Measurements from ENCODE around the gene MAPK10.

Gene MAPK10

GRCh38 chr4:86381431-86381830 is 21.6 kb upstream of the MAPK10 start:
- Histone ChIP-seq H4K20me1 (ENCODE audit: control insufficient read depth, insufficient read depth, low read depth, low read length) (no peaks in the 10 kb centered on the region), H3K27me3 (ENCODE audit: control insufficient read depth, low read length) (no peaks in the 10 kb centered on the region), H3K27ac (ENCODE audit: low read depth, low read length) (no peak overlapping the region), H3K4me1 (ENCODE audit: control insufficient read depth, low read length) (no peaks in the 10 kb centered on the region), H3K4me2 (ENCODE audit: low read length) (no peak overlapping the region), H3K9me2 (replicated peaks; ENCODE audit: control insufficient read depth, low read length) (no peaks in the 10 kb centered on the region), H3K79me2 (ENCODE audit: control insufficient read depth, low read length) (no peaks in the 10 kb centered on the region), H3K36me3 (ENCODE audit: control insufficient read depth, low read length) (no peaks in the 10 kb centered on the region), H3K9me3 (ENCODE audit: control insufficient read depth, insufficient read depth, low read length) (no peaks in the 10 kb centered on the region), H3F3A (ENCODE audit: control insufficient read depth, insufficient read depth) (no peaks in the 10 kb centered on the region), H3K4me3 (ENCODE audit: low read length) (no peak overlapping the region)
- TF ChIP-seq EZH2phosphoT487 (IDR thresholded peaks at IDR 0.05; ENCODE audit: borderline replicate concordance, low read length), result no peak
- no peak for TF ChIP-seq CTCF (IDR thresholded peaks at IDR 0.05; ENCODE audit: low read depth, low read length, poor library complexity, severe bottlenecking)

GRCh38 chr4:86380181-86380724 is 20.4 kb upstream of the MAPK10 start:
- Histone ChIP-seq H4K20me1 (ENCODE audit: control insufficient read depth, insufficient read depth, low read depth, low read length) (no peaks in the 10 kb centered on the region), H3K27me3 (ENCODE audit: control insufficient read depth, low read length) (no peaks in the 10 kb centered on the region), H3K27ac (ENCODE audit: low read depth, low read length) (no peak overlapping the region), H3K9me3 (ENCODE audit: control insufficient read depth, insufficient read depth, low read length) (no peaks in the 10 kb centered on the region), H3K36me3 (ENCODE audit: control insufficient read depth, low read length) (no peaks in the 10 kb centered on the region), H3K79me2 (ENCODE audit: control insufficient read depth, low read length) (no peaks in the 10 kb centered on the region), H3K4me1 (ENCODE audit: control insufficient read depth, low read length) (no peaks in the 10 kb centered on the region), H3F3A (ENCODE audit: control insufficient read depth, insufficient read depth) (no peaks in the 10 kb centered on the region), H3K9me2 (replicated peaks; ENCODE audit: control insufficient read depth, low read length) (no peaks in the 10 kb centered on the region), H3K4me3 (ENCODE audit: low read length) (no peak overlapping the region), H3K4me2 (ENCODE audit: low read length) (no peak overlapping the region)
- TF ChIP-seq EZH2phosphoT487 (IDR thresholded peaks at IDR 0.05; ENCODE audit: borderline replicate concordance, low read length) (no peak), CTCF (IDR thresholded peaks at IDR 0.05; ENCODE audit: low read depth, low read length, poor library complexity, severe bottlenecking) (no peak)

GRCh38 chr4:86376850-86377249 is 17.0 kb upstream of the MAPK10 start:
- no peak for TF ChIP-seq EZH2phosphoT487 (IDR thresholded peaks at IDR 0.05; ENCODE audit: borderline replicate concordance, low read length)
- no peak for TF ChIP-seq CTCF (IDR thresholded peaks at IDR 0.05; ENCODE audit: low read depth, low read length, poor library complexity, severe bottlenecking)
- no peak overlapping the region for H3K27ac ChIP-seq (ENCODE audit: low read depth, low read length)
- no peaks in the 10 kb centered on the region for H4K20me1 ChIP-seq (ENCODE audit: control insufficient read depth, insufficient read depth, low read depth, low read length)

More at GRCh38 chr4:86376850-86377249, 17.0 kb upstream of the MAPK10 start:
- H3K36me3 ChIP-seq (ENCODE audit: control insufficient read depth, low read length), result no peaks in the 10 kb centered on the region
- no peak overlapping the region for H3K4me2 ChIP-seq (ENCODE audit: low read length)
- no peaks in the 10 kb centered on the region for H3K27me3 ChIP-seq (ENCODE audit: control insufficient read depth, low read length)
- H3K4me1 ChIP-seq (ENCODE audit: control insufficient read depth, low read length), result no peaks in the 10 kb centered on the region
- no peak overlapping the region for H3K4me3 ChIP-seq (ENCODE audit: low read length)
- no peaks in the 10 kb centered on the region for H3F3A ChIP-seq (ENCODE audit: control insufficient read depth, insufficient read depth)
- H3K79me2 ChIP-seq (ENCODE audit: control insufficient read depth, low read length), result no peaks in the 10 kb centered on the region
- H3K9me2 ChIP-seq (replicated peaks; ENCODE audit: control insufficient read depth, low read length), result no peaks in the 10 kb centered on the region
- no peaks in the 10 kb centered on the region for H3K9me3 ChIP-seq (ENCODE audit: control insufficient read depth, insufficient read depth, low read length)
